ENCODE measurements around the gene POTEC. TPM values are rescaled to one million over a fixed set of nuclear protein-coding genes. Genes with fewer than 3 reads are reported as not detected.
"Not testable (repeated sequence)": the region's sequence is repeated elsewhere in the genome, so short reads cannot be mapped to it uniquely, and the experiment has no call there.

POTEC gene
- not detected for total RNA-seq

GRCh38 chr18:14543446-14543964 is at the start of gene POTEC:
POTEC (minus strand) TSS chr18:14543600; CDS start chr18:14543146, 454 bp downstream.
- H3K36me3 Mint-ChIP-seq; DNase-seq (ENCODE audit: low spot score in 2 of 2); H3K27ac Mint-ChIP-seq; H3K9me3 Mint-ChIP-seq; ATAC-seq: not testable (repeated sequence)

GRCh38 chr18:14577971-14578370 is 34.6 kb upstream of the POTEC start:
- DNase-seq (ENCODE audit: low spot score in 2 of 2) (no peak), ATAC-seq (peak in 1 of 2 donors; percentile 53)
- Mint-ChIP-seq H3K27ac (no peak overlapping the region), H3K9me3 (no peaks in the 10 kb centered on the region), H3K36me3 (no peaks in the 10 kb centered on the region)

- H3K27ac Mint-ChIP-seq; DNase-seq (ENCODE audit: low spot score in 2 of 2); H3K9me3 Mint-ChIP-seq; H3K36me3 Mint-ChIP-seq; ATAC-seq: not testable (repeated sequence)
Observed at GRCh38 chr18:14559502-14559901, 16.1 kb upstream of the POTEC start.

GRCh38 chr18:14531659-14532058 is 11.7 kb downstream of the POTEC start:
- H3K36me3 Mint-ChIP-seq; DNase-seq (ENCODE audit: low spot score in 2 of 2); ATAC-seq; H3K9me3 Mint-ChIP-seq; H3K27ac Mint-ChIP-seq: not testable (repeated sequence)

GRCh38 chr18:14510707-14511106 is 32.7 kb downstream of the POTEC start:
- peaks cover 0 to 13% of the 10 kb centered on the region in 2 donors for H3K36me3 Mint-ChIP-seq
- not testable (repeated sequence) for DNase-seq (ENCODE audit: low spot score in 2 of 2); H3K27ac Mint-ChIP-seq; H3K9me3 Mint-ChIP-seq
- peak in 1 of 2 donors; percentile 48 for ATAC-seq

GRCh38 chr18:14503691-14504090 is 39.7 kb downstream of the POTEC start:
- not testable (repeated sequence) for H3K27ac Mint-ChIP-seq; H3K9me3 Mint-ChIP-seq; DNase-seq (ENCODE audit: low spot score in 2 of 2); ATAC-seq
- H3K36me3 Mint-ChIP-seq, result peaks cover 0 to 13% of the 10 kb centered on the region in 2 donors

GRCh38 chr18:14501894-14502293 is 41.5 kb downstream of the POTEC start:
- not testable (repeated sequence) for H3K36me3 Mint-ChIP-seq; H3K27ac Mint-ChIP-seq; ATAC-seq; DNase-seq (ENCODE audit: low spot score in 2 of 2); H3K9me3 Mint-ChIP-seq

GRCh38 chr18:14489256-14490014 is 54.0 kb downstream of the POTEC start:
- not testable (repeated sequence) for ATAC-seq; H3K9me3 Mint-ChIP-seq; DNase-seq (ENCODE audit: low spot score in 2 of 2); H3K36me3 Mint-ChIP-seq
- H3K27ac Mint-ChIP-seq, result peak overlapping the region in 1 of 2 donors; percentile 14

- not testable (repeated sequence) for H3K9me3 Mint-ChIP-seq; DNase-seq (ENCODE audit: low spot score in 2 of 2); ATAC-seq; H3K36me3 Mint-ChIP-seq
- peak overlapping the region in 1 of 2 donors; percentile 14 for H3K27ac Mint-ChIP-seq
Observed at GRCh38 chr18:14488789-14489188, 54.6 kb downstream of the POTEC start.

- not testable (repeated sequence) for DNase-seq (ENCODE audit: low spot score in 2 of 2); H3K36me3 Mint-ChIP-seq; ATAC-seq; H3K27ac Mint-ChIP-seq; H3K9me3 Mint-ChIP-seq
Observed at GRCh38 chr18:14486926-14487580, 56.3 kb downstream of the POTEC start.

- not testable (repeated sequence) for H3K9me3 Mint-ChIP-seq; DNase-seq (ENCODE audit: low spot score in 2 of 2); H3K36me3 Mint-ChIP-seq; H3K27ac Mint-ChIP-seq; ATAC-seq
Observed at GRCh38 chr18:14479076-14479475, 64.3 kb downstream of the POTEC start.

GRCh38 chr18:14475520-14475919 is 67.9 kb downstream of the POTEC start:
- not testable (repeated sequence) for H3K27ac Mint-ChIP-seq; ATAC-seq; H3K9me3 Mint-ChIP-seq; H3K36me3 Mint-ChIP-seq; DNase-seq (ENCODE audit: low spot score in 2 of 2)

- not testable (repeated sequence) for ATAC-seq; H3K27ac Mint-ChIP-seq; H3K9me3 Mint-ChIP-seq; H3K36me3 Mint-ChIP-seq; DNase-seq (ENCODE audit: low spot score in 2 of 2)
Observed at GRCh38 chr18:14474752-14475151, 68.6 kb downstream of the POTEC start.

GRCh38 chr18:14474007-14474720 is 69.2 kb downstream of the POTEC start:
- DNase-seq (ENCODE audit: low spot score in 2 of 2); H3K36me3 Mint-ChIP-seq; ATAC-seq; H3K9me3 Mint-ChIP-seq; H3K27ac Mint-ChIP-seq: not testable (repeated sequence)

- H3K36me3 Mint-ChIP-seq, H3K9me3 Mint-ChIP-seq: not testable (repeated sequence)
Observed at GRCh38 chr18:14473250-14474006, 70.0 kb downstream of the POTEC start.

GRCh38 chr18:14471286-14471685 is 72.1 kb downstream of the POTEC start:
- not testable (repeated sequence) for ATAC-seq; H3K36me3 Mint-ChIP-seq; H3K27ac Mint-ChIP-seq; H3K9me3 Mint-ChIP-seq; DNase-seq (ENCODE audit: low spot score in 2 of 2)

More at GRCh38 chr18:14473250-14474006, 70.0 kb downstream of the POTEC start:
- not testable (repeated sequence) for H3K27ac Mint-ChIP-seq; ATAC-seq; DNase-seq (ENCODE audit: low spot score in 2 of 2)

Data from activated naive CD4-positive, alpha-beta T cell treated with anti-CD3 and anti-CD28 coated beads, Interleukin-2, amount 50 U/mL, for 72 hours (primary cell).